B cell (primary cell): ENCODE results near the gene AFF3. TPM values are rescaled to one million over a fixed set of nuclear protein-coding genes. Genes with fewer than 3 reads are reported as not detected.

Experiments used
- ATAC-seq: fragments of 200-7000 bp; cut with Tn5 transposase; one replicate; pipeline ENCODE4 v1.10.0; 2021; ENCODE audit warnings: low read depth, mild to moderate bottlenecking, moderate number of reproducible peaks, moderate library complexity
- CTCF ChIA-PET: fragments of 350-600 bp; sonication (Branson Sonifier 250); formaldehyde crosslinking; loops from one replicate; lab custom pipeline; 2021; ENCODE audit warnings: antibody characterized with exemption, inconsistent platforms; lab: Charles Lee
- POLR2A ChIA-PET: fragments of 350-600 bp; sonication (Branson Sonifier 250); formaldehyde crosslinking; loops from one replicate; lab custom pipeline; 2021; ENCODE audit warnings: antibody characterized with exemption; lab: Charles Lee
- DNase-seq: peaks from one replicate; pipeline ENCODE4 v3.0.0; 2013
- H2AFZ ChIP-seq: 2 replicates; pipeline ENCODE4 v1.6.1; 2012; ENCODE audit warnings: mild to moderate bottlenecking, low read depth, low read length; ENCODE audit not compliant: insufficient read depth, poor library complexity, severe bottlenecking
- H3K27ac ChIP-seq, 2 donors: 1 replicate in 1 of 2; 2 replicates in 1 of 2; pipeline ENCODE4 v1.5.1; 2012 to 2013; ENCODE audit warnings: low read length in 2 of 2, mild to moderate bottlenecking in 2 of 2, moderate library complexity in 1 of 2
- H3K27me3 ChIP-seq, 4 experiments: fragments of 200-600 bp in 1 of 4; sonication (generic) in 1 of 4; replicated peaks in 1 of 4; 1 replicate in 2 of 4; 2 replicates in 2 of 4; pipeline versions ENCODE4 v1.6.1 to v1.7.0; 2013 to 2016; ENCODE audit warnings: low read length in 3 of 4, mild to moderate bottlenecking in 2 of 4, mixed read lengths in 1 of 4, moderate library complexity in 1 of 4; ENCODE audit not compliant: insufficient read depth in 4 of 4, control insufficient read depth in 3 of 4; ENCODE audit errors: control extremely low read depth in 1 of 4
- H3K36me3 ChIP-seq, 2 experiments: replicated peaks in 1 of 2; 1 replicate in 1 of 2; 2 replicates in 1 of 2; pipeline versions ENCODE4 v1.6.1 to v1.7.1; 2013; ENCODE audit warnings: low read length in 1 of 2; ENCODE audit not compliant: insufficient read depth in 2 of 2, control insufficient read depth in 1 of 2; ENCODE audit errors: control extremely low read depth in 1 of 2, extremely low read depth in 1 of 2
- H3K4me1 ChIP-seq, 2 donors: fragments of 200-600 bp in 1 of 2; sonication (generic) in 1 of 2; 1 replicate in 1 of 2; 2 replicates in 1 of 2; pipeline versions ENCODE4 v1.5.1 to v1.6.1; 2013 to 2017; ENCODE audit warnings: low read length in 2 of 2; ENCODE audit not compliant: control insufficient read depth in 2 of 2, insufficient read depth in 2 of 2
- H3K4me2 ChIP-seq: replicated peaks from 2 replicates; pipeline ENCODE3; 2012; ENCODE audit warnings: mild to moderate bottlenecking, low read depth, low read length; ENCODE audit not compliant: poor library complexity, severe bottlenecking
- H3K4me3 ChIP-seq, 5 experiments: fragments of 200-600 bp in 1 of 5; sonication (generic) in 1 of 5; 1 replicate in 3 of 5; 2 replicates in 2 of 5; pipeline versions ENCODE4 v1.5.1 to v1.7.0; 2011 to 2016; ENCODE audit warnings: low read length in 4 of 5, mild to moderate bottlenecking in 4 of 5, low read depth in 2 of 5, control low read depth in 1 of 5, moderate library complexity in 1 of 5; ENCODE audit not compliant: insufficient read depth in 1 of 5; ENCODE audit errors: control extremely low read depth in 1 of 5, extremely low read depth in 1 of 5
- H3K79me2 ChIP-seq: fragments of 200-600 bp; sonication (generic); one replicate; pipeline ENCODE4 v1.6.0; 2016; ENCODE audit warnings: low read length; ENCODE audit not compliant: control insufficient read depth, insufficient read depth
- H3K9ac ChIP-seq: fragments of 200-600 bp; sonication (generic); 2 replicates; pipeline ENCODE4 v1.6.1; 2017; ENCODE audit warnings: mild to moderate bottlenecking, low read length, moderate library complexity
- H3K9me3 ChIP-seq, 3 donors: one replicate each; pipeline versions ENCODE4 v1.6.1 to v1.7.1; 2013; ENCODE audit warnings: low read length in 2 of 3; ENCODE audit not compliant: control insufficient read depth in 2 of 3, insufficient read depth in 1 of 3; ENCODE audit errors: control extremely low read depth in 1 of 3
- H4K20me1 ChIP-seq: 2 replicates; pipeline ENCODE4 v1.6.0; 2012; ENCODE audit warnings: mild to moderate bottlenecking, low read length; ENCODE audit not compliant: insufficient read depth, control insufficient read depth, poor library complexity, severe bottlenecking
- H3K27ac Mint-ChIP-seq: one replicate; pipeline ENCODE4 v1.8.0; 2021; ENCODE audit warnings: mixed read lengths
- H3K27me3 Mint-ChIP-seq: one replicate; pipeline ENCODE4 v1.8.0; 2021; ENCODE audit warnings: mixed read lengths
- H3K4me1 Mint-ChIP-seq: one replicate; pipeline ENCODE4 v1.8.0; 2021; ENCODE audit warnings: mixed read lengths
- H3K4me3 Mint-ChIP-seq: one replicate; pipeline ENCODE4 v1.8.0; 2021; ENCODE audit warnings: mixed read lengths
- H3K9me3 Mint-ChIP-seq: one replicate; pipeline ENCODE4 v1.8.0; 2022; ENCODE audit warnings: mixed read lengths; ENCODE audit not compliant: insufficient read depth
- CTCF ChIP-seq: fragments of 200-600 bp; IDR thresholded peaks from one replicate; pipeline ENCODE4 v1.8.0; 2022; ENCODE audit warnings: antibody characterized with exemption, mild to moderate bottlenecking
- EZH2 ChIP-seq: IDR thresholded peaks from 2 replicates; pipeline ENCODE4 v1.6.1; 2012; ENCODE audit warnings: borderline replicate concordance, low read depth, mild to moderate bottlenecking, moderate library complexity, low read length; ENCODE audit not compliant: insufficient read depth, poor library complexity, severe bottlenecking
- WGBS: methylation state at CpG from one replicate; pipeline ENCODE4 v1.1.5; 2013; ENCODE audit warnings: missing lambda C conversion rate; ENCODE audit not compliant: insufficient coverage; 5-methylcytosine and 5-hydroxymethylcytosine counted together
- intact Hi-C: fragments of 100-400 bp; cut with micrococcal nuclease; formaldehyde crosslinking; loops from one replicate; pipeline ENCODE4 v1.10.0; 2022
- polyA plus RNA-seq: library from polyadenylated mRNA; depleted of rRNA; stranded (reverse); fragments of >200 nt; gene quantifications from 2 replicates; pipeline ENCODE4 v1.2.3, GENCODE V29; 2012
- total RNA-seq, 2 donors: library from RNA; stranded (reverse); fragments of 120-200 nt in 1 of 2; gene quantifications; 1 replicate in 1 of 2; 2 replicates in 1 of 2; pipeline versions ENCODE4 v1.2.3 to v1.2.4, GENCODE V29; 2013 to 2022

AFF3 gene
- total and polyA plus RNA-seq, 2 donors (not counting 1 experiment from before 2014, with no cell fraction given): 117 to 830 TPM

GRCh38 chr2:99970292-99970868, 172.0 kb downstream of the AFF3 start:
- H4K20me1 ChIP-seq: peaks cover 84% of the 10 kb centered on the region
- peaks cover 0 to 62% of the 10 kb centered on the region in 2 experiments for H3K36me3 ChIP-seq
- H3K27me3 Mint-ChIP-seq: no peaks in the 10 kb centered on the region
- H3K9me3 Mint-ChIP-seq: no peaks in the 10 kb centered on the region
- no peak overlapping the region for H3K9ac ChIP-seq
- H3K4me1 Mint-ChIP-seq: peaks cover 24% of the 10 kb centered on the region
- DNase-seq (no peak), ATAC-seq (no peak)
- 95% methylated on average over 11 of the region's 12 CpGs for WGBS
- no peak overlapping the region for H3K27ac Mint-ChIP-seq
- H3K9me3 ChIP-seq: no peaks in the 10 kb centered on the region
- ChIA-PET POLR2A (no interaction called here), CTCF (no interaction called here)
- H3K4me1 ChIP-seq: no peaks in the 10 kb centered on the region
- no peak overlapping the region for H3K4me3 ChIP-seq
- intact Hi-C loops: no loop called here
- peaks cover 90% of the 10 kb centered on the region for H3K79me2 ChIP-seq
- no peak overlapping the region for H3K4me2 ChIP-seq
- H3K4me3 Mint-ChIP-seq: no peak overlapping the region
- TF ChIP-seq CTCF (no peak), EZH2 (no peak)
- no peaks in the 10 kb centered on the region for H3K27me3 ChIP-seq
- no peak overlapping the region for H2AFZ ChIP-seq
- no peak overlapping the region for H3K27ac ChIP-seq

- ATAC-seq (no peak), DNase-seq (no peak)
- H3K9me3 ChIP-seq: no peaks in the 10 kb centered on the region
- Mint-ChIP-seq H3K27me3 (no peaks in the 10 kb centered on the region), H3K27ac (no peak overlapping the region), H3K4me3 (no peak overlapping the region), H3K9me3 (no peaks in the 10 kb centered on the region), H3K4me1 (peaks cover 58% of the 10 kb centered on the region)
- H3K36me3 ChIP-seq: peaks cover 3 to 32% of the 10 kb centered on the region in 2 experiments
- 93% methylated on average over 8 of the region's 9 CpGs for WGBS
- H3K9ac ChIP-seq: no peak overlapping the region
- POLR2A ChIA-PET: no interaction called here
- H3K27me3 ChIP-seq: no peaks in the 10 kb centered on the region
- H4K20me1 ChIP-seq: peaks cover 90% of the 10 kb centered on the region
- CTCF ChIA-PET: no interaction called here
- intact Hi-C loops: no loop called here
- no peak overlapping the region for H2AFZ ChIP-seq
- H3K27ac ChIP-seq: no peak overlapping the region
- H3K4me3 ChIP-seq: no peak overlapping the region
- no peak for TF ChIP-seq CTCF
- no peak for TF ChIP-seq EZH2
- peaks cover 79% of the 10 kb centered on the region for H3K79me2 ChIP-seq
- no peak overlapping the region for H3K4me2 ChIP-seq
- H3K4me1 ChIP-seq: peaks cover 15 to 16% of the 10 kb centered on the region in 2 donors
These were observed 181.0 kb downstream of the AFF3 start for GRCh38 chr2:99961196-99961913.
